DMS79 (cell line): ENCODE measurements around the gene SLC43A3.

Experiments used
- DNase-seq: peaks from one replicate; lab custom pipeline; 2025; lab: John Stamatoyannopoulos, UW

The SLC43A3 gene

GRCh38 chr11:57427727-57428082, 784 bp upstream of the SLC43A3 start:
- no peak for DNase-seq

- peak; percentile 66 for DNase-seq
These were observed 437 bp downstream of the SLC43A3 start for GRCh38 chr11:57426439-57426928.

- DNase-seq, result peak; percentile 44
These were observed 1.1 kb downstream of the SLC43A3 start for GRCh38 chr11:57425565-57426438.

- DNase-seq, result peak; percentile 43
These were observed 1.9 kb downstream of the SLC43A3 start for GRCh38 chr11:57424792-57425564.

GRCh38 chr11:57424137-57424791, 2.7 kb downstream of the SLC43A3 start:
- DNase-seq, result no peak

GRCh38 chr11:57422669-57423068, 4.3 kb downstream of the SLC43A3 start:
- no peak for DNase-seq

GRCh38 chr11:57421805-57422204, 5.1 kb downstream of the SLC43A3 start:
- no peak for DNase-seq

GRCh38 chr11:57421066-57421465, 5.9 kb downstream of the SLC43A3 start:
- DNase-seq, result no peak

GRCh38 chr11:57419146-57419545, 7.8 kb downstream of the SLC43A3 start:
- no peak for DNase-seq

- DNase-seq, result no peak
These were observed 8.8 kb downstream of the SLC43A3 start for GRCh38 chr11:57418131-57418530.

- DNase-seq, result no peak
These were observed 9.9 kb downstream of the SLC43A3 start for GRCh38 chr11:57417056-57417455.

- DNase-seq, result no peak
These were observed 10.5 kb downstream of the SLC43A3 start for GRCh38 chr11:57416436-57416835.

- DNase-seq, result no peak
These were observed 12.2 kb downstream of the SLC43A3 start for GRCh38 chr11:57414612-57415212.

GRCh38 chr11:57413681-57414080, 13.2 kb downstream of the SLC43A3 start:
- DNase-seq, result no peak

- no peak for DNase-seq
These were observed 16.6 kb downstream of the SLC43A3 start for GRCh38 chr11:57410287-57410686.

- DNase-seq, result no peak
These were observed 17.4 kb downstream of the SLC43A3 start for GRCh38 chr11:57409321-57410100.

GRCh38 chr11:57408771-57409170, 18.1 kb downstream of the SLC43A3 start:
- DNase-seq, result no peak

- no peak for DNase-seq
These were observed 18.9 kb downstream of the SLC43A3 start for GRCh38 chr11:57407941-57408475.

- DNase-seq, result no peak
These were observed 19.7 kb downstream of the SLC43A3 start for GRCh38 chr11:57407010-57407920.

- no peak for DNase-seq
These were observed 20.5 kb downstream of the SLC43A3 start for GRCh38 chr11:57406337-57406904.
